HepG2 (cell line): ENCODE results near the gene MRPS35. TPM values are rescaled to one million over a fixed set of nuclear protein-coding genes. Genes with fewer than 3 reads are reported as not detected.

Source experiments
- ARNT2 ChIP-seq: sonication (generic); formaldehyde crosslinking; IDR thresholded peaks from 2 replicates; pipeline ENCODE4 v1.8.0; 2022; ENCODE audit warnings: mild to moderate bottlenecking, low read depth, missing genetic modification reagents, moderate library complexity
- CAMTA2 ChIP-seq: sonication (generic); formaldehyde crosslinking; IDR thresholded peaks from 2 replicates; pipeline ENCODE4 v1.4.0; 2020; ENCODE audit warnings: mild to moderate bottlenecking, missing genetic modification reagents, borderline replicate concordance
- DR1 ChIP-seq: sonication (generic); formaldehyde crosslinking; IDR thresholded peaks from 2 replicates; pipeline ENCODE4 v1.8.0; 2021; ENCODE audit warnings: mild to moderate bottlenecking, missing genetic modification reagents, inconsistent platforms
- HCFC1 ChIP-seq: fragments of 150-350 bp; IDR thresholded peaks from 2 replicates; pipeline ENCODE4 v1.6.1; 2014; ENCODE audit warnings: low read depth, low read length
- HDAC6 ChIP-seq: fragments of 200-600 bp; sonication (generic); IDR thresholded peaks from 2 replicates; pipeline ENCODE4 v1.7.0; 2017; ENCODE audit warnings: mild to moderate bottlenecking, antibody characterized with exemption, low read length, low read depth
- HOXA9 ChIP-seq: sonication (generic); formaldehyde crosslinking; IDR thresholded peaks from 2 replicates; pipeline ENCODE4 v1.8.1; 2022; ENCODE audit warnings: missing genetic modification reagents, mild to moderate bottlenecking, moderate library complexity, borderline replicate concordance
- IRF2 ChIP-seq: IDR thresholded peaks from 2 replicates; pipeline ENCODE4 v1.6.1; 2018; ENCODE audit warnings: missing genetic modification reagents, missing compliant biosample characterization
- ISL2 ChIP-seq: sonication (generic); formaldehyde crosslinking; IDR thresholded peaks from 2 replicates; pipeline ENCODE4 v1.5.0; 2020; ENCODE audit warnings: missing genetic modification reagents
- KLF6 ChIP-seq: IDR thresholded peaks from 2 replicates; pipeline ENCODE4 v1.8.0; 2016; ENCODE audit warnings: missing biosample characterization, missing genetic modification reagents
- NFKB2 ChIP-seq: sonication (generic); formaldehyde crosslinking; IDR thresholded peaks from 2 replicates; pipeline ENCODE4 v1.4.0; 2020; ENCODE audit warnings: missing genetic modification reagents, borderline replicate concordance
- NFKBIZ ChIP-seq: IDR thresholded peaks from 2 replicates; pipeline ENCODE4 v1.6.1; 2018; ENCODE audit warnings: missing genetic modification reagents, missing compliant biosample characterization
- ONECUT2 ChIP-seq: sonication (generic); formaldehyde crosslinking; IDR thresholded peaks from 2 replicates; pipeline ENCODE4 v1.4.0; 2020; ENCODE audit warnings: missing genetic modification reagents
- RFX5 ChIP-seq: IDR thresholded peaks from 2 replicates; pipeline ENCODE4 v1.6.1; 2011; ENCODE audit warnings: low read depth, low read length, improper control_type of control experiment
- RFXAP ChIP-seq: sonication (generic); formaldehyde crosslinking; IDR thresholded peaks from 2 replicates; pipeline ENCODE4 v1.4.0; 2020; ENCODE audit warnings: missing genetic modification reagents, borderline replicate concordance
- SOX6 ChIP-seq, 2 experiments: fragments of 450-650 bp in 1 of 2; sonication (generic) in 1 of 2; formaldehyde crosslinking in 1 of 2; IDR thresholded peaks; 2 replicates each; pipeline versions ENCODE4 v1.4.0 to v1.6.1; 2017 to 2020; ENCODE audit warnings: antibody characterized with exemption in 1 of 2, mild to moderate bottlenecking in 1 of 2, missing genetic modification reagents in 1 of 2
- TBX3 ChIP-seq: fragments of 450-650 bp; IDR thresholded peaks from 2 replicates; pipeline ENCODE4 v1.6.1; 2017; ENCODE audit warnings: antibody characterized with exemption, mild to moderate bottlenecking, inconsistent platforms, borderline replicate concordance
- TEAD3 ChIP-seq: optimal IDR thresholded peaks from 2 replicates; pipeline ENCODE3; 2016; ENCODE audit warnings: borderline replicate concordance
- ZFX ChIP-seq: sonication (generic); formaldehyde crosslinking; IDR thresholded peaks from 2 replicates; pipeline ENCODE4 v1.4.0; 2020; ENCODE audit warnings: mild to moderate bottlenecking, low read depth, missing genetic modification reagents, moderate library complexity
- ZNF143 ChIP-seq: sonication (generic); formaldehyde crosslinking; IDR thresholded peaks from 2 replicates; pipeline ENCODE4 v1.4.0; 2020; ENCODE audit warnings: missing genetic modification reagents
- ZNF263 ChIP-seq: sonication (generic); formaldehyde crosslinking; IDR thresholded peaks from 2 replicates; pipeline ENCODE4 v1.4.0; 2020; ENCODE audit warnings: missing genetic modification reagents
- ZNF350 ChIP-seq: sonication (generic); formaldehyde crosslinking; IDR thresholded peaks from 2 replicates; pipeline ENCODE4 v1.4.0; 2020; ENCODE audit warnings: mild to moderate bottlenecking, low read depth, missing genetic modification reagents, borderline replicate concordance
- ZNF737 ChIP-seq: sonication (generic); formaldehyde crosslinking; IDR thresholded peaks from 2 replicates; pipeline ENCODE4 v1.5.0; 2020; ENCODE audit warnings: missing genetic modification reagents, mild to moderate bottlenecking, borderline replicate concordance
- polyA plus RNA-seq, 8 experiments: library from polyadenylated mRNA; depleted of rRNA in 3 of 8; stranded (reverse) in 7 of 8; unstranded in 1 of 8; fragments of >200 nt; fragmentation: Illumina TruSeq in 4 of 8; extraction: Trizol in 4 of 8; gene quantifications; 2 replicates each; pipeline versions ENCODE4 v1.2.1 to v1.2.3, GENCODE V29; 2011 to 2016; ENCODE audit warnings: low read depth in 4 of 8, missing spikeins in 1 of 8, mixed read lengths in 1 of 8; ENCODE audit not compliant: insufficient read depth in 1 of 8
- total RNA-seq, 5 experiments: library from RNA; depleted of rRNA; stranded (reverse); fragments of >200 nt; fragmentation: Illumina TruSeq; extraction: Trizol; gene quantifications; 2 replicates each; pipeline ENCODE4 v1.2.3, GENCODE V29; 2016; ENCODE audit warnings: low read depth in 1 of 5
- TF ChIP-seq, protein P1 (sequence below): sonication (generic); formaldehyde crosslinking; IDR thresholded peaks from 2 replicates; pipeline ENCODE4 v1.4.0; 2020; ENCODE audit warnings: missing genetic modification reagents
- TF ChIP-seq, protein P2 (sequence below): sonication (generic); formaldehyde crosslinking; IDR thresholded peaks from 2 replicates; pipeline ENCODE4 v1.8.0; 2022; ENCODE audit warnings: low read depth, missing genetic modification reagents
- TF ChIP-seq, protein P3 (sequence below): sonication (generic); formaldehyde crosslinking; IDR thresholded peaks from 2 replicates; pipeline ENCODE4 v1.5.0; 2020; ENCODE audit warnings: mild to moderate bottlenecking, missing genetic modification reagents
- TF ChIP-seq, protein P4 (sequence below): IDR thresholded peaks from 2 replicates; pipeline ENCODE4 v1.6.1; 2016; ENCODE audit warnings: low read depth, borderline replicate concordance

MRPS35 gene
- total and polyA plus RNA-seq, 2 of the 13 experiments (the other 11 are each of a cell fraction or from before 2014, with no cell fraction given), result 63.4 to 104 TPM

DNA sequence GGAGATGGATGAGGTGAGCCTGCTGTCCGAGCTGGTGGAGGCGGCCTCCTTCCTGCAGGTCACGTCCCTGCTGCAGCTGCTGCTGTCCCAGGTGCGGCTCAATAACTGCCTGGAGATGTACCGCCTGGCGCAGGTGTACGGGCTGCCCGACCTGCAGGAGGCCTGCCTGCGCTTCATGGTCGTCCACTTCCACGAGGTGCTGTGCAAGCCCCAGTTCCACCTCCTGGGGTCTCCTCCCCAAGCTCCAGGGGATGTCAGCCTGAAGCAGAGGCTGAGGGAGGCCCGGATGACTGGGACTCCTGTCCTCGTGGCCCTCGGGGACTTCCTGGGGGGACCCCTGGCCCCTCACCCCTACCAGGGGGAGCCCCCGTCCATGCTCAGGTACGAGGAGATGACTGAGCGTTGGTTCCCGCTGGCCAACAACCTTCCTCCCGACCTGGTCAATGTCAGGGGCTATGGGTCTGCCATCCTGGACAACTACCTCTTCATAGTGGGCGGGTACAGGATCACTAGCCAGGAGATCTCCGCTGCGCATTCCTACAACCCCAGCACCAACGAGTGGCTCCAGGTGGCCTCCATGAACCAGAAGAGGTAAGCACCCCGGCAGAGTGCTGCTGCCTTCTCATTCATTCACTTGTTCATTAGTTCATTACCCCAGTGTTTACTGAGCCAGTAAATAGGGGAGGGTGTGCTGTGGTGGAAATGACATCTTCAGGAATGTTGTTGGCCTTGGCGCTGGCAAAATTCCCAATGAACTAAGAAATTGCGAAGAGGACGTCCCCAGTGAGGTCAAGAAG, 70.2 kb downstream of the MRPS35 start (continued):
- TF ChIP-seq HOXA9 (CRISPR knock-in tag) (peak; percentile 29; the same call in 1 of the 2 replicates), ISL2 (CRISPR knock-in tag) (no peak), ZNF350 (CRISPR knock-in tag) (peak; percentile 46; the same call in 1 of the 2 replicates), ZNF143 (CRISPR knock-in tag) (no peak), HCFC1 (no peak), ZNF263 (CRISPR knock-in tag) (0 out of 2 replicates have a peak, but pooled peaks have one; percentile 7), HDAC6 (no peak), ONECUT2 (CRISPR knock-in tag) (no peak), TBX3 (no peak), RFXAP (0 out of 2 replicates have a peak, but pooled peaks have one; percentile 21), ARNT2 (CRISPR knock-in tag) (no peak), IRF2 (no peak), SOX6 (IDR thresholded peaks at IDR 0.05) (no peak), SOX6 (CRISPR knock-in tag; IDR thresholded peaks at IDR 0.05) (0 out of 2 replicates have a peak, but pooled peaks have one; percentile 19), NFKBIZ (CRISPR knock-in tag) (no peak), CAMTA2 (CRISPR knock-in tag) (no peak), ZNF737 (CRISPR knock-in tag) (0 out of 2 replicates have a peak, but pooled peaks have one; percentile 36), TEAD3 (CRISPR knock-in tag) (peak; percentile 16), NFKB2 (CRISPR knock-in tag) (no peak; the same call in 1 of the 2 replicates), KLF6 (no peak), ZFX (peak; percentile 84), DR1 (CRISPR knock-in tag) (no peak), RFX5 (no peak)
- TF ChIP-seq, protein P1, sequence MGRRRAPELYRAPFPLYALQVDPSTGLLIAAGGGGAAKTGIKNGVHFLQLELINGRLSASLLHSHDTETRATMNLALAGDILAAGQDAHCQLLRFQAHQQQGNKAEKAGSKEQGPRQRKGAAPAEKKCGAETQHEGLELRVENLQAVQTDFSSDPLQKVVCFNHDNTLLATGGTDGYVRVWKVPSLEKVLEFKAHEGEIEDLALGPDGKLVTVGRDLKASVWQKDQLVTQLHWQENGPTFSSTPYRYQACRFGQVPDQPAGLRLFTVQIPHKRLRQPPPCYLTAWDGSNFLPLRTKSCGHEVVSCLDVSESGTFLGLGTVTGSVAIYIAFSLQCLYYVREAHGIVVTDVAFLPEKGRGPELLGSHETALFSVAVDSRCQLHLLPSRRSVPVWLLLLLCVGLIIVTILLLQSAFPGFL (CRISPR knock-in tag), result no peak
- TF ChIP-seq, protein P2, sequence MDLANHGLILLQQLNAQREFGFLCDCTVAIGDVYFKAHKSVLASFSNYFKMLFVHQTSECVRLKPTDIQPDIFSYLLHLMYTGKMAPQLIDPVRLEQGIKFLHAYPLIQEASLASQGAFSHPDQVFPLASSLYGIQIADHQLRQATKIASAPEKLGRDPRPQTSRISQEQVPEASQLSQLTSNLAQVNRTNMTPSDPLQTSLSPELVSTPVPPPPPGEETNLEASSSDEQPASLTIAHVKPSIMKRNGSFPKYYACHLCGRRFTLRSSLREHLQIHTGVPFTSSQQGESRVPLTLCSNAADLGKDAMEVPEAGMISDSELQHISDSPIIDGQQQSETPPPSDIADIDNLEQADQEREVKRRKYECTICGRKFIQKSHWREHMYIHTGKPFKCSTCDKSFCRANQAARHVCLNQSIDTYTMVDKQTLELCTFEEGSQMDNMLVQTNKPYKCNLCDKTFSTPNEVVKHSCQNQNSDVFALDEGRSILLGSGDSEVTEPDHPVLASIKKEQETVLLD, result no peak
- TF ChIP-seq, protein P3, sequence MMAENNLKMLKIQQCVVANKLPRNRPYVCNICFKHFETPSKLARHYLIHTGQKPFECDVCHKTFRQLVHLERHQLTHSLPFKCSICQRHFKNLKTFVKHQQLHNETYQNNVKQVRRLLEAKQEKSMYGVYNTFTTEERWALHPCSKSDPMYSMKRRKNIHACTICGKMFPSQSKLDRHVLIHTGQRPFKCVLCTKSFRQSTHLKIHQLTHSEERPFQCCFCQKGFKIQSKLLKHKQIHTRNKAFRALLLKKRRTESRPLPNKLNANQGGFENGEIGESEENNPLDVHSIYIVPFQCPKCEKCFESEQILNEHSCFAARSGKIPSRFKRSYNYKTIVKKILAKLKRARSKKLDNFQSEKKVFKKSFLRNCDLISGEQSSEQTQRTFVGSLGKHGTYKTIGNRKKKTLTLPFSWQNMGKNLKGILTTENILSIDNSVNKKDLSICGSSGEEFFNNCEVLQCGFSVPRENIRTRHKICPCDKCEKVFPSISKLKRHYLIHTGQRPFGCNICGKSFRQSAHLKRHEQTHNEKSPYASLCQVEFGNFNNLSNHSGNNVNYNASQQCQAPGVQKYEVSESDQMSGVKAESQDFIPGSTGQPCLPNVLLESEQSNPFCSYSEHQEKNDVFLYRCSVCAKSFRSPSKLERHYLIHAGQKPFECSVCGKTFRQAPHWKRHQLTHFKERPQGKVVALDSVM (CRISPR knock-in tag), result peak; percentile 79
- TF ChIP-seq, protein P4, sequence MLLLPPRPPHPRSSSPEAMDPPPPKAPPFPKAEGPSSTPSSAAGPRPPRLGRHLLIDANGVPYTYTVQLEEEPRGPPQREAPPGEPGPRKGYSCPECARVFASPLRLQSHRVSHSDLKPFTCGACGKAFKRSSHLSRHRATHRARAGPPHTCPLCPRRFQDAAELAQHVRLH (CRISPR knock-in tag), result no peak
